ENCODE measurements around the gene BAD. TPM values are rescaled to one million over a fixed set of nuclear protein-coding genes. Genes with fewer than 3 reads are reported as not detected.

Gene BAD
- polyA plus RNA-seq, 1 experiment, result 36.1 TPM

- Histone ChIP-seq H3K27ac (ENCODE audit: low read depth, low read length) (no peak overlapping the region), H3K9me3 (ENCODE audit: control insufficient read depth, insufficient read depth, low read length) (no peaks in the 10 kb centered on the region; the same call in 1 of the 2 replicates), H3K27me3 (ENCODE audit: control insufficient read depth, insufficient read depth, low read length) (no peaks in the 10 kb centered on the region), H3K4me3 (ENCODE audit: low read depth, low read length) (no peak overlapping the region)
- ChIA-PET POLR2A (no interaction called here), CTCF (interaction anchor here (1.0 kb wide), 1 partner anchor 11 kb away, joined by 3 read pairs; the partner anchor contains the start of gene PLCB3)
- no peak for TF ChIP-seq CTCF (IDR thresholded peaks at IDR 0.05; ENCODE audit: low read depth, low read length)
- no peak for DNase-seq (ENCODE audit: low read depth, low spot score)
Measured at GRCh38 chr11:64261556-64262080, 22.8 kb downstream of the BAD start.

GRCh38 chr11:64260147-64260708, 24.2 kb downstream of the BAD start:
- Histone ChIP-seq H3K27ac (ENCODE audit: low read depth, low read length) (no peak overlapping the region), H3K4me3 (ENCODE audit: low read depth, low read length) (no peak overlapping the region), H3K9me3 (ENCODE audit: control insufficient read depth, insufficient read depth, low read length) (no peaks in the 10 kb centered on the region; the same call in 1 of the 2 replicates), H3K27me3 (ENCODE audit: control insufficient read depth, insufficient read depth, low read length) (no peaks in the 10 kb centered on the region)
- no peak for TF ChIP-seq CTCF (IDR thresholded peaks at IDR 0.05; ENCODE audit: low read depth, low read length)
- ChIA-PET CTCF (no interaction called here), POLR2A (no interaction called here)
- DNase-seq (ENCODE audit: low read depth, low spot score), result no peak

GRCh38 chr11:64259533-64260067, 24.9 kb downstream of the BAD start:
- DNase-seq (ENCODE audit: low read depth, low spot score), result no peak
- H3K4me3 ChIP-seq (ENCODE audit: low read depth, low read length), result no peak overlapping the region
- H3K9me3 ChIP-seq (ENCODE audit: control insufficient read depth, insufficient read depth, low read length), result no peaks in the 10 kb centered on the region; the same call in 1 of the 2 replicates
- no peaks in the 10 kb centered on the region for H3K27me3 ChIP-seq (ENCODE audit: control insufficient read depth, insufficient read depth, low read length)
- ChIA-PET POLR2A (interaction anchor here (1.2 kb wide), 1 partner anchor 78 kb away, joined by 5 read pairs; no protein-coding TSS in a partner anchor), CTCF (no interaction called here)
- H3K27ac ChIP-seq (ENCODE audit: low read depth, low read length), result no peak overlapping the region
- TF ChIP-seq CTCF (IDR thresholded peaks at IDR 0.05; ENCODE audit: low read depth, low read length), result no peak

- ChIA-PET POLR2A (interaction anchor here (0.7 to 1.2 kb wide), 2 partner anchors 10 to 78 kb away, joined by 3 to 5 read pairs; no protein-coding TSS in a partner anchor), CTCF (no interaction called here)
- no peak for DNase-seq (ENCODE audit: low read depth, low spot score)
- Histone ChIP-seq H3K4me3 (ENCODE audit: low read depth, low read length) (no peak overlapping the region), H3K27ac (ENCODE audit: low read depth, low read length) (no peak overlapping the region), H3K9me3 (ENCODE audit: control insufficient read depth, insufficient read depth, low read length) (no peaks in the 10 kb centered on the region; the same call in 1 of the 2 replicates), H3K27me3 (ENCODE audit: control insufficient read depth, insufficient read depth, low read length) (no peaks in the 10 kb centered on the region)
- no peak for TF ChIP-seq CTCF (IDR thresholded peaks at IDR 0.05; ENCODE audit: low read depth, low read length)
Measured at GRCh38 chr11:64258946-64259532, 25.4 kb downstream of the BAD start.

- Histone ChIP-seq H3K9me3 (ENCODE audit: control insufficient read depth, insufficient read depth, low read length) (no peaks in the 10 kb centered on the region; the same call in 1 of the 2 replicates), H3K27ac (ENCODE audit: low read depth, low read length) (no peak overlapping the region), H3K27me3 (ENCODE audit: control insufficient read depth, insufficient read depth, low read length) (no peaks in the 10 kb centered on the region), H3K4me3 (ENCODE audit: low read depth, low read length) (no peak overlapping the region)
- DNase-seq (ENCODE audit: low read depth, low spot score), result no peak
- TF ChIP-seq CTCF (IDR thresholded peaks at IDR 0.05; ENCODE audit: low read depth, low read length), result no peak
- ChIA-PET POLR2A (interaction anchor here (0.7 to 1.2 kb wide), 2 partner anchors 10 to 77 kb away, joined by 3 to 5 read pairs; no protein-coding TSS in a partner anchor), CTCF (no interaction called here)
Measured at GRCh38 chr11:64258356-64258755, 26.1 kb downstream of the BAD start.

All from AG04450 (cell line).